ENCODE data around the gene C18orf63.

GRCh38 chr18:74342416-74343043 is 26.9 kb downstream of the C18orf63 start:
- TF ChIP-seq POLR2A (IDR thresholded peaks at IDR 0.05; ENCODE audit: low read depth, low read length) = no peak
- no peak for TF ChIP-seq POLR2AphosphoS5 (IDR thresholded peaks at IDR 0.05; ENCODE audit: low read depth, low read length)
- no peak for TF ChIP-seq TAF1 (IDR thresholded peaks at IDR 0.05; ENCODE audit: borderline replicate concordance, low read depth, low read length)
